H1 (cell line): Measurements from ENCODE around the gene PATL2. TPM values are rescaled to one million over a fixed set of nuclear protein-coding genes. Genes with fewer than 3 reads are reported as not detected.

Source experiments
- RNF2 ChIP-seq: fragments of 200-900, 300-1000 bp; sonication (generic); IDR thresholded peaks from 2 replicates; pipeline ENCODE4 v1.7.1; 2016; ENCODE audit warnings: borderline replicate concordance, low read depth, mild to moderate bottlenecking, antibody characterized with exemption, low read length; ENCODE audit not compliant: poor library complexity, severe bottlenecking; ENCODE audit errors: missing control alignments
- SIN3A ChIP-seq, 2 experiments: IDR thresholded peaks in 1 of 2; conservative IDR thresholded peaks in 1 of 2; 2 replicates each; pipeline ENCODE4 v1.6.1; 2011 to 2012; ENCODE audit warnings: low read length in 2 of 2, improper control_type of control experiment in 1 of 2, low read depth in 1 of 2, mild to moderate bottlenecking in 1 of 2
- polyA plus RNA-seq, 7 experiments: library from polyadenylated mRNA; depleted of rRNA in 3 of 7; stranded (reverse) in 5 of 7; unstranded in 2 of 7; fragments of >200 nt in 5 of 7; fragments of 200-250 nt in 2 of 7; gene quantifications; 1 replicate in 5 of 7; 2 replicates in 1 of 7; 4 replicates in 1 of 7; pipeline versions ENCODE4 v1.2.1 to v1.2.3, GENCODE V29; 2011 to 2013; ENCODE audit warnings: missing spikeins in 2 of 7, mixed read lengths in 2 of 7
- total RNA-seq: library from RNA; stranded (reverse); fragmentation: NEBNext Ultra II Directional; extraction: Animal tissue kit (Norgen Biotek cat#: 25700); gene quantifications from 2 replicates; pipeline ENCODE4 v1.2.1, GENCODE V29; 2021

Gene PATL2
- total and polyA plus RNA-seq, 2 of the 8 experiments (the other 6 are each of a cell fraction or from before 2014, with no cell fraction given), result 0.65 to 1.3 TPM

DNA sequence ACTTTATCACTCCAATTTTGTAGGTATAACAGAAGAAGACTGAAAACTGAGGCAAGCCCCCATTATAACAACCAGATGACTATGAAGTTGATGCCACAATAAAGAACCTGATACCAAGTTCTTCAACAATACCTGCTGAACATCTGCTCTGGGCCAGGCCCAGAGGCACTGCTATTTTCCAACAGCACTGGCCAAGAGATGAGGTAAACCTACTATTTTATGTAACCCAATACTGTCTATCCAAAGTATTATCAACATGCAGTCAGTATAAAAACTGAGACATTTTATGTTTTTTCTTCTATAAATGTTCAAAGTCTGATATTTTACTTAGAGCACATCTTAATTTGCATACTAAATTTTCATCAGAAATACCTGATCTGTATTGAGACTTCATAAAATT lies 53.7 kb downstream of the PATL2 start (continued):
- no peak for TF ChIP-seq SIN3A (conservative IDR thresholded peaks at IDR 0.05 in 1 of 2, IDR thresholded peaks at IDR 0.05 in 1 of 2; ENCODE audit: low read depth in 1 of 2, low read length in 2 of 2)
- TF ChIP-seq RNF2, result no peak
- TF ChIP-seq, all 59 proteins: peak for 0
